HepG2 (cell line): Measurements from ENCODE around the gene NDOR1. TPM values are rescaled to one million over a fixed set of nuclear protein-coding genes. Genes with fewer than 3 reads are reported as not detected.
A peak's percentile ranks its signal among the peaks of the same experiment; 100 is the strongest.

Experiments used
- AHDC1 ChIP-seq: sonication (generic); formaldehyde crosslinking; IDR thresholded peaks from 2 replicates; pipeline ENCODE4 v1.5.1; 2020; ENCODE audit warnings: mild to moderate bottlenecking, missing genetic modification reagents, borderline replicate concordance
- FLYWCH1 ChIP-seq: sonication (generic); formaldehyde crosslinking; IDR thresholded peaks from 2 replicates; pipeline ENCODE4 v1.8.1; 2023; ENCODE audit warnings: mild to moderate bottlenecking, missing genetic modification reagents
- FOXA3 ChIP-seq: IDR thresholded peaks from 2 replicates; pipeline ENCODE4 v1.6.1; 2016; ENCODE audit warnings: missing genetic modification reagents, missing compliant biosample characterization
- GPN1 ChIP-seq: sonication (generic); formaldehyde crosslinking; IDR thresholded peaks from 2 replicates; pipeline ENCODE4 v1.5.1; 2020; ENCODE audit warnings: missing genetic modification reagents, borderline replicate concordance
- HDAC2 ChIP-seq: sonication (generic); formaldehyde crosslinking; IDR thresholded peaks from 2 replicates; pipeline ENCODE4 v1.4.0; 2020; ENCODE audit warnings: missing genetic modification reagents
- JUND ChIP-seq: sonication (generic); formaldehyde crosslinking; IDR thresholded peaks from 2 replicates; pipeline ENCODE4 v1.8.0; 2022; ENCODE audit warnings: mild to moderate bottlenecking, missing genetic modification reagents
- KDM2A ChIP-seq: sonication (generic); formaldehyde crosslinking; IDR thresholded peaks from 2 replicates; pipeline ENCODE4 v1.4.0; 2020; ENCODE audit warnings: low read depth, missing genetic modification reagents, borderline replicate concordance
- NFIC ChIP-seq: IDR thresholded peaks from 2 replicates; pipeline ENCODE4 v1.6.1; 2012; ENCODE audit warnings: mild to moderate bottlenecking, low read length, inconsistent platforms
- NR2F6 ChIP-seq, 2 experiments: IDR thresholded peaks; 2 replicates each; pipeline ENCODE4 v1.6.1; 2016; ENCODE audit warnings: antibody characterized with exemption in 1 of 2, mild to moderate bottlenecking in 1 of 2
- PAXIP1 ChIP-seq: sonication (generic); formaldehyde crosslinking; conservative IDR thresholded peaks from 2 replicates; pipeline ENCODE4 v1.4.0; 2020; ENCODE audit warnings: mild to moderate bottlenecking, missing genetic modification reagents, moderate library complexity
- SOX6 ChIP-seq, 2 experiments: fragments of 450-650 bp in 1 of 2; sonication (generic) in 1 of 2; formaldehyde crosslinking in 1 of 2; IDR thresholded peaks; 2 replicates each; pipeline versions ENCODE4 v1.4.0 to v1.6.1; 2017 to 2020; ENCODE audit warnings: antibody characterized with exemption in 1 of 2, mild to moderate bottlenecking in 1 of 2, missing genetic modification reagents in 1 of 2
- SP2 ChIP-seq: sonication (generic); formaldehyde crosslinking; IDR thresholded peaks from 2 replicates; pipeline ENCODE4 v1.5.1; 2020; ENCODE audit warnings: mild to moderate bottlenecking, missing genetic modification reagents
- ZMYM2 ChIP-seq: sonication (generic); formaldehyde crosslinking; IDR thresholded peaks from 2 replicates; pipeline ENCODE4 v1.8.0; 2022; ENCODE audit warnings: mild to moderate bottlenecking, missing genetic modification reagents
- ZNF460 ChIP-seq: sonication (generic); formaldehyde crosslinking; IDR thresholded peaks from 2 replicates; pipeline ENCODE4 v1.5.1; 2020; ENCODE audit warnings: missing genetic modification reagents, mild to moderate bottlenecking, borderline replicate concordance
- ZNF550 ChIP-seq: sonication (generic); formaldehyde crosslinking; IDR thresholded peaks from 2 replicates; pipeline ENCODE4 v1.4.0; 2020; ENCODE audit warnings: mild to moderate bottlenecking, missing genetic modification reagents, borderline replicate concordance
- ZNF883 ChIP-seq: sonication (generic); formaldehyde crosslinking; IDR thresholded peaks from 2 replicates; pipeline ENCODE4 v1.5.1; 2020; ENCODE audit warnings: mild to moderate bottlenecking, missing genetic modification reagents; ENCODE audit errors: not compliant biosample characterization
- ZSCAN29 ChIP-seq: sonication (generic); formaldehyde crosslinking; conservative IDR thresholded peaks from 2 replicates; pipeline ENCODE4 v1.4.0; 2020; ENCODE audit warnings: mild to moderate bottlenecking, missing genetic modification reagents
- ZSCAN9 ChIP-seq: IDR thresholded peaks from 2 replicates; pipeline ENCODE4 v1.6.1; 2016; ENCODE audit warnings: borderline replicate concordance
- polyA plus RNA-seq, 8 experiments: library from polyadenylated mRNA; depleted of rRNA in 3 of 8; stranded (reverse) in 7 of 8; unstranded in 1 of 8; fragments of >200 nt; fragmentation: Illumina TruSeq in 4 of 8; extraction: Trizol in 4 of 8; gene quantifications; 2 replicates each; pipeline versions ENCODE4 v1.2.1 to v1.2.3, GENCODE V29; 2011 to 2016; ENCODE audit warnings: low read depth in 4 of 8, missing spikeins in 1 of 8, mixed read lengths in 1 of 8; ENCODE audit not compliant: insufficient read depth in 1 of 8
- total RNA-seq, 5 experiments: library from RNA; depleted of rRNA; stranded (reverse); fragments of >200 nt; fragmentation: Illumina TruSeq; extraction: Trizol; gene quantifications; 2 replicates each; pipeline ENCODE4 v1.2.3, GENCODE V29; 2016; ENCODE audit warnings: low read depth in 1 of 5
- TF ChIP-seq, protein P1 (sequence below): sonication (generic); formaldehyde crosslinking; IDR thresholded peaks from 2 replicates; pipeline ENCODE4 v1.4.0; 2020; ENCODE audit warnings: missing genetic modification reagents

Gene NDOR1
- total and polyA plus RNA-seq, 2 of the 13 experiments (the other 11 are each of a cell fraction or from before 2014, with no cell fraction given) = 3.6 to 8.7 TPM

DNA sequence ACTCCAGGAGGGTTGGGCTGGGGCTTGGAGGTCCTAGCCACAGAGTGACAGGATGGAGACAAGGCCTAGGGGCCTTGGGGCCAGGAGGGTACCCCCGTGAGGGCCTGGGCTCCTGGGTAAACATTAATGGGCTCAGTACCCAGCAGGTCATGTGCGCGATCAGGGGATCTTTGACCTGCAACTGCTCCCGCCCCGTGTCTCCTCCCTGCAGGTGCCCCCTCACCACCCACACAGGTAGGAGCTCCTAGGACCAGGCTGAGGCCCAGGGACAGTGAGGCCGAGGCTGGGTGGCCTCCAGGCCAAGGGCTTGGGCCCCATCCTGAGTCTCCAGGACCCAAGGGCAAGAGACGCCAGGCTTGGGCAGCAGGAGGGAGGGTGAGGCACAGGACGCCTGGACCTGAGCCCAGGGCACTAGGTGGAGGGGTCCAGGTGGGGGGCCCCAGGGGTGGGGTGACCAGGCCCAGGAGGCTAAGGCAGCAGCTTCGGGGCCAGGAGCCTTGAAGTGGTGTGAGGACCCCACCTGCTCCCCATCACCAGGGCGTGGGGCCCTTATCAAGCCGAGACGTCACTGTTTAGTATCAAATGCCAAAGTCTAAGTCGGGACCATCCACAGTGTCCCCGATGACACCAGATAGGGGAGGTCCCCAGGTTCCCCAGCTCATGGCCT, 25.3 kb downstream of the NDOR1 start, which contains the start of gene SLC34A3 (continued):
- TF ChIP-seq ZNF883 (CRISPR knock-in tag) = no peak
- TF ChIP-seq NFIC = no peak
- TF ChIP-seq ZNF550 (CRISPR knock-in tag) = no peak
- TF ChIP-seq ZMYM2 = no peak
- 0 out of 2 replicates have a peak, but pooled peaks have one; percentile 3 for TF ChIP-seq FOXA3 (CRISPR knock-in tag)
- TF ChIP-seq SP2 (CRISPR knock-in tag) = no peak
- TF ChIP-seq FLYWCH1 = no peak
- TF ChIP-seq HDAC2 (CRISPR knock-in tag) = peak; percentile 50; the same call in 1 of the 2 replicates
- no peak for TF ChIP-seq SOX6 (IDR thresholded peaks at IDR 0.05)
- TF ChIP-seq SOX6 (CRISPR knock-in tag; IDR thresholded peaks at IDR 0.05) = no peak
- TF ChIP-seq NR2F6 (IDR thresholded peaks at IDR 0.05) = no peak; the same call in 1 of the 2 replicates
- peak; percentile 44; the same call in 1 of the 2 replicates for TF ChIP-seq NR2F6 (CRISPR knock-in tag; IDR thresholded peaks at IDR 0.05)
- TF ChIP-seq ZSCAN9 = no peak
- TF ChIP-seq ZNF460 = no peak
- no peak for TF ChIP-seq JUND
- TF ChIP-seq, protein P1, sequence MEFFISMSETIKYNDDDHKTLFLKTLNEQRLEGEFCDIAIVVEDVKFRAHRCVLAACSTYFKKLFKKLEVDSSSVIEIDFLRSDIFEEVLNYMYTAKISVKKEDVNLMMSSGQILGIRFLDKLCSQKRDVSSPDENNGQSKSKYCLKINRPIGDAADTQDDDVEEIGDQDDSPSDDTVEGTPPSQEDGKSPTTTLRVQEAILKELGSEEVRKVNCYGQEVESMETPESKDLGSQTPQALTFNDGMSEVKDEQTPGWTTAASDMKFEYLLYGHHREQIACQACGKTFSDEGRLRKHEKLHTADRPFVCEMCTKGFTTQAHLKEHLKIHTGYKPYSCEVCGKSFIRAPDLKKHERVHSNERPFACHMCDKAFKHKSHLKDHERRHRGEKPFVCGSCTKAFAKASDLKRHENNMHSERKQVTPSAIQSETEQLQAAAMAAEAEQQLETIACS (CRISPR knock-in tag) = no peak
- TF ChIP-seq PAXIP1 = peak; percentile 7; the same call in 1 of the 2 replicates
- no peak for TF ChIP-seq KDM2A (CRISPR knock-in tag)
- TF ChIP-seq ZSCAN29 (CRISPR knock-in tag) = no peak
- no peak for TF ChIP-seq AHDC1
- TF ChIP-seq GPN1 (CRISPR knock-in tag) = no peak
